Activated T-helper 1 cell treated with anti-CD3 and anti-CD28 coated beads, Interleukin-2, amount 50 U/mL, for 16 hours (primary cell): ENCODE results near the gene OAS3.
A peak's percentile ranks its signal among the peaks of the same experiment; 100 is the strongest.
"Not testable (repeated sequence)": the region's sequence is repeated elsewhere in the genome, so short reads cannot be mapped to it uniquely, and the experiment has no call there.

ENCODE experiments used
- DNase-seq, 2 donors: peaks; one replicate each; pipeline ENCODE4 v3.0.0-alpha.2; 2020; ENCODE audit warnings: low read depth in 1 of 2, low spot score in 1 of 2

Gene OAS3

GRCh38 chr12:112980491-112981158 lies 42.4 kb downstream of the OAS3 start:
- DNase-seq: no peak

DNA sequence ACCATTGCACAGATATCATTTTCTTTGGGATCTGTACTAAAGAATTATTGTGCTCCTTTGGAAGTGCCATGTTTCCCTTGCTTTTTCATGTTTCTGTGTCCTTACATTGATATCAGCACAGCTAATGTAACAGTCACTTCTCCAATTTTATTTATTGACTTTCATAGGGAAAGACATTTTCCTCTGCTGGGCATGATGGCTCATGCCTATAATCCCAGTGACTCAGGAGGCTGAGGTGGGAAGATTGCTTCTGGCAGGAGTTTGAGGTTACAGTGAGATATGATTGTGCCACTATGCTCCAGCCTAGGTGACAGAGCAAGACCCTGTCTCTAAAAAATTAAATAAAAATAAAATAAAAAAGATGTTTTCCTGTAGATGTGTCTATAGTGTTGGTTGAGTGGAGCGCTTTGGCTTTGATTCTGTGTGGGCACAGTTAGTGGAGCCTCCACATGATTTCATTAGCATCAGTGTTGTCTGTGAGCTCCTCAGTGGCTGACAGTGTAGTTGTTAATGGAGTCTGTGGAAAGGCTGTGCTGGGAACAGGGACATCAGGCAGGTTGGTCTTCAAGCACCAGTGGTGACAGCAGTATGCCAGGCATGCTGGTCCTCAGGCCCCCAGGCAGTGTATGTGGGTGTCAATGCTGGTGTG lies 47.5 kb downstream of the OAS3 start:
- no peak for DNase-seq

- DNase-seq: no peak
Observed at GRCh38 chr12:112986291-112986800, 48.1 kb downstream of the OAS3 start.

GRCh38 chr12:112987561-112987960 lies 49.3 kb downstream of the OAS3 start:
- DNase-seq: no peak

GRCh38 chr12:112988224-112988623 lies 50.0 kb downstream of the OAS3 start:
- DNase-seq: no peak

DNA sequence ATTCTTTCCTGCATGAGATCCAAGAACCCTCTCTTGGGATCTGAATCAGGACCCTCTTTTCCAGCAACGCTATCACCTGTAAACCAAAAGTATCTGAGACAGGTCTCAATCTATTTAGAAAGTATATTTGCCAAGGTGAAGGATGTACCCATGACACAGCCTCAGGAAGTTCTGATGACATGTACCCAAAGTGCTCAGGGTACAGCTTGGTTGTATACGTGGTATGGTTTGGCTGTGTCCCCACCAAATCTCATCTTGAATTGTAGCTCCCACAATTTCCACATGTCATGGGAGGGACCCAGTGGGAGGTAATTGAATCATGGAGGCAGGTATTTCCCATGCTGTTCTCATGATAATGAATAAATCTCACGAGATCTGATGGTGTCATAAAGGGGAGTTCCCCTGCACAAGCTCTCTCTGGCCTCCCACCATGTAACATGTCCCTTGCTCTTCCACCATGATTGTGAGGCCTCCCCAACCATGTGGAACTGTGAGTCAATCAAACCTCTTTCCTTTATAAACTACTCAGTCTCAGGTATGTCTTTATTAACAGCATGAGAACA lies 50.6 kb downstream of the OAS3 start:
- DNase-seq: not testable (repeated sequence)

- DNase-seq: no peak
Observed at GRCh38 chr12:112989806-112990205, 51.5 kb downstream of the OAS3 start.

GRCh38 chr12:112992541-112993398 lies 54.5 kb downstream of the OAS3 start:
- DNase-seq: peak; percentile 9 to 29

DNA sequence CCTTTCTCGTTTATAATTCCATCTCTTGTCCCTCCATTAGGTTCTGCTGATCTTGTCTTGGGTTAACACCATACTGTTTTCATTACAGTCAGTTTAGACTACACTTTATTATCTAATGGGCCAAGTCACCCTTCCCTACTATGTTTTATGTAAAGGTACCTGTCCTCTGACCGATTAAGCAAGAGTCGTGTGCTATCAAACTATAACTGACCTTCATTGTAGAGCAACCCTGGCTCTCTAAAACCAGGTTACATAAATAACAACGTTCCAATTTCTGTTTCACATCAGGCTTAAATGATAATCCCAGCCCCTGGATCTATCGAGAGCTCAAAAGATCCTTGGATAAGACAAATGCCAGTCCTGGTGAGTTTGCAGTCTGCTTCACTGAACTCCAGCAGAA lies 56.7 kb downstream of the OAS3 start:
- no peak for DNase-seq

DNA sequence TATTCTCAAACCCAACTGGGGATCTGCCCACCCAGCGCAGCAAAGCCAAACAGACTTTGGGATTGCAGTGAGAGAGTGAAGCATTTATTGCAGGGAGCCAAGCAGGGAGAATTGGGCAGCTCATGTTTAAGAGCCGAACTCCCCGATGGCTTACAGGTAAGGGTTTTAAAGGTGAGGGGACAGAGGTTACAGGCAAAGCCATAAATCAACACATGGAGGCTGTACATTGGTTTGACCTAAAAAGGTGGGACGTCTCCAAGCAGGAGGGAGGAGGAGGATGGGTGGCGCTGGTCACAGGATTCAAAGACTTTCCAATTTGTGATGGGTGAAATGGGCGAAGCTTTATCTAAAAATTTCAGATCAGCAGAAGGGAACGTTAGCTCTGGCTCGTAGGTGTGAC lies 58.2 kb downstream of the OAS3 start:
- DNase-seq: no peak

DNA sequence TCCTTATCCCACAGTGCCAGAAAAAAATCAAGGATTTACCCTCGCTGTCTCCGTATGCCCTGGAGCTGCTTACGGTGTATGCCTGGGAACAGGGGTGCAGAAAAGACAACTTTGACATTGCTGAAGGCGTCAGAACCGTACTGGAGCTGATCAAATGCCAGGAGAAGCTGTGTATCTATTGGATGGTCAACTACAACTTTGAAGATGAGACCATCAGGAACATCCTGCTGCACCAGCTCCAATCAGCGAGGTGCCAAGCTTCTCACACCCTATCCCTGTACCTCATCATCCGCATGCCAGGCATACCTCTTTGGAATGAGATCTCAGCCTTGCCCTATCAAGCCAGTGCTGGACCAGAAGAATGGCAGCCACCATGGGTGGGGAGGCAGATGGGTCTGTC lies 59.2 kb downstream of the OAS3 start:
- DNase-seq: no peak

GRCh38 chr12:112998987-112999767 lies 60.9 kb downstream of the OAS3 start:
- DNase-seq: no peak

- no peak for DNase-seq
Observed at GRCh38 chr12:113000433-113000832, 62.2 kb downstream of the OAS3 start.

GRCh38 chr12:113002155-113002554 lies 63.9 kb downstream of the OAS3 start:
- no peak for DNase-seq

DNA sequence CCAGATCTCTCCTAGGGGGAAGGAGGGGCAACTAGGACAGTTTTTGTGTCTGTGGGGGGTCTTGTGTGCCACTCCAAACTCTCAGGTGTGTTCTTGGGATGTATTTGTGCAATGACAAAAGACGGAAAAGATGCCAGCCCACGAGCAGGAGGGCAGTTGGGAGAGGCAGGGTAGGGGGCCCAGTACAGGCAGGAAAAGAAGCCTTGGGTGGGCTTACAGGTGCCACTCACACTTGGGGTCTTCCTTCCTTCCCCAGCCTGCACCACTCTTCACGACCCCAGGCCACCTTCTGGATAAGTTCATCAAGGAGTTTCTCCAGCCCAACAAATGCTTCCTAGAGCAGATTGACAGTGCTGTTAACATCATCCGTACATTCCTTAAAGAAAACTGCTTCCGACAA lies 64.4 kb downstream of the OAS3 start:
- DNase-seq: no peak

GRCh38 chr12:113003636-113004035 lies 65.4 kb downstream of the OAS3 start:
- DNase-seq: no peak

DNA sequence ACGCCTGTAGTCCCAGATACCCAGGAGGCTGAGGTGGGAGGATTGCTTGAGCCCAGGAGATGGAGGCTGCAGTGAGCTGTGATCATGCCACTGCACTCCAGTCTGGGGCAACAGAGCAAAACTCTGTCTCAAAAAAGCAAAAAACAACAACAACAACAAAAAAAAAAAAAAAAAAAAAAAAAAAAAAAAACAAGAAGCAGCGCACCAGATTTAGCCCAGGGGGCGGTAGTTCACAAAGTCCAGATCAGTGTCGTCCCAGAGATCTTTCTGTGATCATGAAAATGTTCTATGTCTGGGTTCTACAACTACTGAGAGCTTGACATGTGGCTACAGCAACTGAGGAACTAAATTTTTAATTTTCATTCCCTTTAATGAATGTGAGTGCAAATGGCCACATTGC lies 67.5 kb downstream of the OAS3 start:
- no peak for DNase-seq

DNA sequence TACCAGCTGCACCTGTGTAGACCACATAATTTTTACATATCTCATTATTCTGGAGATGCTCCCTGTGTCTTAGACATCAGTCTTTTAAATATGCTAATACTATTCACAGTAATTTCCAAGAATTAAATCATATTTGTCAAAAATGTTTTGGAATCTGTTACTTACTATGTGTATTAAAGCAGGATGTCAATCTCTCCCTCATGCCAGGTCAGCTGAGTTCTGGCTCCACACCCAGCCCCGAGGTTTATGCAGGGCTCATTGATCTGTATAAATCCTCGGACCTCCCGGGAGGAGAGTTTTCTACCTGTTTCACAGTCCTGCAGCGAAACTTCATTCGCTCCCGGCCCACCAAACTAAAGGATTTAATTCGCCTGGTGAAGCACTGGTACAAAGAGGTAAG lies 67.9 kb downstream of the OAS3 start:
- no peak for DNase-seq

DNA sequence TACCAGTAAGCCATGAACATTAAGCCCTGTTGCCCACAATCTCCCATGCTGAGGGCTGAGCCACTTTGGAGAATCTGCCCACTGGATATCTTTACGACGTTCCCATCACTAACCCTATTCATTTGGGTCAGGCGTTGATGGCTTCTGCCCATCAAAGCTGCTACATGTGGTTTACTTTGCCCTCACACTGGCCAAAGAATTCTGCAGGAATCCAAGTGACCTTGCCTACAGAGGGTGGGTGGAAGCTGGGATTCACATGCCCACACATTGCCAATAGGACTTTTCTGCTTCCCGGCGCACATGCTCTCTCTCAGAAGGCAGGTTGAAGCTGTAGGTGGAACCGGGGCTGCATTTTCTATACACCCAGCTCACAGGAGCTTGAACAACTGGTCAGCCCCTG lies 68.4 kb downstream of the OAS3 start:
- DNase-seq: no peak

DNA sequence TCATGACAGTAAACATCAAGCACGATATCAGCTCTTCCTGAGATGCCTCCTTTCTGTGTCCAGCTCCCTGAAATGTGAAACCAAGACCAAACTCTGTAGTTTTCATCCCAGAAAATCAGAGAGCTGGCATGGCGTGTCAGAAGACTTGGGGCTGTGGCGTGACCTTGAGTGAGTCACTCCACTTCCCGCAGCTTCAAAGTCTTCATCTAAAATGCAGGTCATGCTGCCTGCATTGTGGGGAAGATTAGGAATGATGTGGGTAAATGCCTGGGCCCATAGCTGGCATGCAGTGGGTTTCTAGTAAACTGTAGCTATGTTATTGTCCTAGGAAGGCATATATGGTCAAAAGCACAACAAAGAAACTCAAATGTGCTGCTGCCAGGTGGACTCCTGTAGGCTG lies 68.9 kb downstream of the OAS3 start:
- DNase-seq: no peak

- no peak for DNase-seq
Observed at GRCh38 chr12:113010701-113011100, 72.4 kb downstream of the OAS3 start.
